ENCODE measurements around the gene GP5.

The GP5 gene

GRCh38 chr3:194399166-194399565 is at the start of gene GP5:
Gene GP5 (minus strand): TSS chr3:194399266. CDS start chr3:194398282, 984 bp downstream.
- DNase-seq, result no peak

GRCh38 chr3:194447657-194448056 is 48.6 kb upstream of the GP5 start:
- DNase-seq, result no peak

GRCh38 chr3:194447161-194447560 is 48.1 kb upstream of the GP5 start:
- no peak for DNase-seq

- no peak for DNase-seq
Observed at GRCh38 chr3:194446754-194447153, 47.7 kb upstream of the GP5 start.

- no peak for DNase-seq
Observed at GRCh38 chr3:194446172-194446571, 47.1 kb upstream of the GP5 start.

GRCh38 chr3:194443901-194444300 is 44.8 kb upstream of the GP5 start:
- no peak for DNase-seq

GRCh38 chr3:194440756-194441155 is 41.7 kb upstream of the GP5 start:
- no peak for DNase-seq

GRCh38 chr3:194439881-194440550 is 41.0 kb upstream of the GP5 start:
- no peak for DNase-seq

- DNase-seq, result no peak
Observed at GRCh38 chr3:194434503-194434902, 35.4 kb upstream of the GP5 start.

GRCh38 chr3:194431554-194431953 is 32.5 kb upstream of the GP5 start:
- no peak for DNase-seq

GRCh38 chr3:194425399-194425798 is 26.3 kb upstream of the GP5 start:
- DNase-seq, result no peak

GRCh38 chr3:194424953-194425352 is 25.9 kb upstream of the GP5 start:
- no peak for DNase-seq

GRCh38 chr3:194424373-194424772 is 25.3 kb upstream of the GP5 start:
- no peak for DNase-seq

- no peak for DNase-seq
Observed at GRCh38 chr3:194423317-194423716, 24.3 kb upstream of the GP5 start.

GRCh38 chr3:194422188-194422587 is 23.1 kb upstream of the GP5 start:
- no peak for DNase-seq

GRCh38 chr3:194418671-194419070 is 19.6 kb upstream of the GP5 start:
- no peak for DNase-seq

GRCh38 chr3:194407423-194407822 is 8.4 kb upstream of the GP5 start:
- DNase-seq, result no peak

GRCh38 chr3:194405766-194406165 is 6.7 kb upstream of the GP5 start:
- DNase-seq, result no peak

- no peak for DNase-seq
Observed at GRCh38 chr3:194404365-194405140, 5.5 kb upstream of the GP5 start.

GRCh38 chr3:194401868-194402329 is 2.8 kb upstream of the GP5 start:
- no peak for DNase-seq

GRCh38 chr3:194401346-194401745 is 2.3 kb upstream of the GP5 start:
- no peak for DNase-seq

GRCh38 chr3:194399874-194400411 is 877 bp upstream of the GP5 start:
- DNase-seq, result no peak

GRCh38 chr3:194397757-194398312 is 1.2 kb downstream of the GP5 start:
- DNase-seq, result peak; percentile 18
